Stimulated activated CD4-positive, alpha-beta T cell treated with anti-CD3 and anti-CD28 coated beads, TNF-alpha, amount 100 ng/mL, for 1 hour (primary cell): Measurements from ENCODE around the gene TBX18.

Source experiments
- DNase-seq, 3 donors: peaks; one replicate each; pipeline ENCODE4 v3.0.0-alpha.2; 2020; ENCODE audit warnings: low read depth in 3 of 3, low spot score in 1 of 3

Gene TBX18

GRCh38 chr6:84675651-84676050 is 88.7 kb downstream of the TBX18 start:
- no peak for DNase-seq

DNA sequence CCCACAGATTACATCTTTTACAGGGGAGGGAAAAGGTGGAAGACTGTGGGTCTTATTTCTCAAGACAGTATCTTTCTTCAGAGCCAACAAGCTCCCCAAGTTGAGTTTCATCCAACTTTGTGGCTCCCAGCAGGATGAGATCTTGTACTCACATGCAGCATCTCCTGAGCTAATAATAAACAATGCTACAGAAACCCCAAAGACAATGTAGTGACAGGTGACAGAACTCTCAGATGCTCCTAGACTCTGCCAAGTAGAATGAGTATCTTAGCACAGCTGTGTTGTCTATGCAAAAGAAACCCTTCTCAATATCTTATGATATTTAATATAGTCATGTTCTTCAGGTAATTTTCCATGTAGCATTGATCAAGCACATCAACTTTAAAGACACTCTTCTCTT is 90.0 kb downstream of the TBX18 start:
- no peak for DNase-seq

DNA sequence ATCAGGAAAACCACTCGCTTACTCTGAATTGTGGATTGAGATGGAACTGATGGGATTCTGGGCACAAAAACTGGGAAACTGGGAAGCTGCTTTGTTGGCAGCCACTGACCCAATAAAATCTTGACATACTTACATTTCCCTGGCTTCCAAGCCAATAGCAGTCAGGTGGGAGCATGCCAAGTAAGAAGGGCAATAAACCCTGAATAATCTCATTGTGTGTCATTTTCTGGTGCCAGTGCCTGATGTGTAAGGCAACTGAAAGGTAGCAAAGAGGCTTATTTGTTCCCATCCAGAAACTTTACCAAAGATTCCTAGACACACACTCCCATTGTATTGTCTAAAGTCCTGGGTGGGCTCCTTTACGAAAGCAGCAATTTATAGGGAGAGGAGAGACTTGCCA is 93.2 kb downstream of the TBX18 start:
- no peak for DNase-seq

- DNase-seq = no peak
Observed at GRCh38 chr6:84669945-84670344, 94.5 kb downstream of the TBX18 start.

DNA sequence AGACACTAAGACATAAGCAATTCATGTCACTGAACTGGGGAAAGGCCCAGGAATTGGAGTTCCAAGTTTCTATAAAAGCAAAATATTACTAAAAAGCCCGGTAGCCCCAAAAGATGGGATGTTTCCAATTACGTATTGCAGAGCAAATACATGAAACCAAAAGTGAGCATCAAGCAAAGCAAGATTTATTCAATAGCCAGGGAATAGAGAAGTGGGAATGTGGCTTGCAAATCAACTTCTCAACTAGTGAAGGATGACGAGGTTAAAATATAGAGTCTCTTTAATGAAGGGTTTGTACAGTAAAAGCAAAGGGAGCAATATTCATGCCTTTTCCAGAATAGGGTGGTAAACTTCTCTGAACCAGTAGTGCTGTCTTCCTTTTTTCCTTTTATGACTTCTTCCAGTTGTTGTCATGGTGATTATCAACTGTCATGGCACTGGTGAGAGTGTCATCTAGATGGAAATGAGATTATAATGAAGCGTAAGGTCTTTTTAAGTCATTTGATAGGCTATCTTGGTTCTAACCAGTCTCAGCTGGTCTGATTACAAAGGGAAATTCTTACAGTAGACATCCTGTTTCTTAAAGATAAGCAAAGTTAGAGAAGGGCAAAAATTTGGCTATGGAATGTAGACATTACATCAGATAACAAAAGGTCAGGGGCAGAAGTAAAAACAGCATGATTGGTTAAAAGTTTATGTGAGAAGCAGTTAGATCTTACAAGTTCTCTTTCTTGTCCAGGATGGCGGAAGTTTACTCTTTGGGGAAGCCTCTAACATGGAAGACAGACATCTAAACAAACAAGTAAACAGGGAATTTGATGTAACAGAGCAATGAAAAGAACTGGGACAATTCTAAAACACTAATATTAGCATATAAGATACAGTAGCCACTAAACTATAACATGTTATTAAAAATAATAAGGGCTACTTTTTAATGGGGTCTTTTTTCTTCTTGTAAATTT is 96.9 kb downstream of the TBX18 start:
- no peak for DNase-seq

DNA sequence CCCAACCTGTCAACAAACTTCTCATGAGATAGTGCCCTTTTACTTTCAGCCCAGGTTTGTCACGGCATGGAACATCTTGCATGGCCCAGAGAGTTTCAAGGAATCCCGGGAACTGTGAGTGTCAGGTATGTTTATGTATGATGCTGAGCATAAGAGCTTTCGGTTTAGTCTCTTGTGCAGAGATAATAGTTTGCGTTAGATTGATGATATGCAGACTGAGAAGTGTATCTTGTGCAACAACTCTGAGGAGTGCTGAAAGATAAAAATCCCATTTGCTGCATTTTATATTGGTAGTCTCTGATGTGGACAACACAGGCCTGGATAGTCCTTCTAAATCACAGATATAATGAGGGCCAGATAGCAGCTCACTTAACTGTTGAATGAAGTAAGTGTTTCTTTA is 99.0 kb downstream of the TBX18 start:
- DNase-seq = no peak

DNA sequence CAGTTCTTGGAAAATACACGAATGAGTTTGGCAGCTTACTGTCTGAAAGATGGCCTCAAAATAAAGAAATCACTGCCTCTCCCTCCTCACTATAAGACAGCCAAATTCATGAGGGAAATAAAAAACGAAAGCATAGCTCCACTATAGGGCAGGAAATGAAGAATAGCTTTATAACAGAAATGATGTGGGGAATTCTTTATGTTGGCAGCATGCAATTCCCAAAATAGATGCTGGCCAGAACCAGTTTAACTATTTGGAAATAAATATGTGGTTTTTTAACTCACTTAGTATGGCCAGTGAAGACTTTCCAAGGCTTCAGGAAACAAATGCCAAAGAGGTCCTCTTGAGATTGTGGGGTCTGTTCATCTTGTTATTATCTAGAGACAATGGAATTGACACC is 100.5 kb downstream of the TBX18 start:
- no peak for DNase-seq

- DNase-seq = no peak
Observed at GRCh38 chr6:84657486-84657885, 106.9 kb downstream of the TBX18 start.

GRCh38 chr6:84657025-84657424 is 107.4 kb downstream of the TBX18 start:
- DNase-seq = no peak

- DNase-seq = no peak
Observed at GRCh38 chr6:84653027-84653551, 111.3 kb downstream of the TBX18 start.

DNA sequence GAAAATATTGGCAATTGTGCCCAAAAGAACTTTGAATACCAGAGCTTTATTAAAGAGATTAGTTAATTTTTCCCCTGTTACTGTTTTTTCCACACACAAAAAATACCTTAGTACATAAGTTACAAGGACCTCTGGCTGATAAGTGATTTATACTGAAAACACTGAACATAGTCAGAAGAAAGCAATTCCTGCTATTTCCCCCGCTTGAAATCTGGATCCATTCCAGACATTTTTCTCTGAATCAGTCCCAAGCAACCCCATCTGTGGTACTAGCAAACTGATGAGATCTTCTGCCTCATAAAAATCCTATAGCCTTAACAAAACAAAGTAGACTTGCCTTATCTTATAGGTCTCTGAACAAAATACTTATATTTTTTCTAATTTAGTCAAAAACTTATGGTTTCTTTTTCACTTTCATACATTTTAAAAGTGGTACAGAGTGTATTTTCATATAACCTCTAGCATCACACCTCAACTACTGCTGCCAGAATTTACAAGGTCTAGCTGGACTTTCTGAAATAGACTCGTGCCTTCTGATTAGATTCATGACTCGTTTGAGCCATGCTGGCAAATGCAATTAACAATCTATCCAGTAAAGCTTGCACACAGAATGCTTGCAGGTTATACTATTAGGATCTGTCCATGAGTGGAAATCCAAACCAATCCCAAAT is 111.9 kb downstream of the TBX18 start:
- DNase-seq = no peak

DNA sequence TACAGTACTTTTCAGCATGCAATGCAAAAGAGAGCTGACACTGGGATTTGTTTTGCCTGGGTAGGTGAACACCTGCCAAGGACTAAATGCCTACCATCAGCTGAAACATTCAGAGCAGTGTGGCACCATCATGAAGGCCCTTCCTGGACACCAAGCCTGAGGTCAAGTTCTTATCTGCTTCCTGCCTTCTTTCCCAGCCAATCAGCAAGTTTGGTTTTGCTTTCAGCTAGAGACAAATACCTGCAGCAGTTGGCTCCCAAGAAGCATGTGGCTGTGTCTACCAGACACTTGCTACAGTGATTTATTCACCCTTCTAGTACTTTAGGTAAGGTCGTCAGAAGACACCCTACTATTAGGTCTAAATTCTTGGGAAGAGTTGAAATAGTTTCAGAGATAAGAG is 112.8 kb downstream of the TBX18 start:
- DNase-seq = no peak

- DNase-seq = no peak
Observed at GRCh38 chr6:84648444-84648843, 116.0 kb downstream of the TBX18 start.

DNA sequence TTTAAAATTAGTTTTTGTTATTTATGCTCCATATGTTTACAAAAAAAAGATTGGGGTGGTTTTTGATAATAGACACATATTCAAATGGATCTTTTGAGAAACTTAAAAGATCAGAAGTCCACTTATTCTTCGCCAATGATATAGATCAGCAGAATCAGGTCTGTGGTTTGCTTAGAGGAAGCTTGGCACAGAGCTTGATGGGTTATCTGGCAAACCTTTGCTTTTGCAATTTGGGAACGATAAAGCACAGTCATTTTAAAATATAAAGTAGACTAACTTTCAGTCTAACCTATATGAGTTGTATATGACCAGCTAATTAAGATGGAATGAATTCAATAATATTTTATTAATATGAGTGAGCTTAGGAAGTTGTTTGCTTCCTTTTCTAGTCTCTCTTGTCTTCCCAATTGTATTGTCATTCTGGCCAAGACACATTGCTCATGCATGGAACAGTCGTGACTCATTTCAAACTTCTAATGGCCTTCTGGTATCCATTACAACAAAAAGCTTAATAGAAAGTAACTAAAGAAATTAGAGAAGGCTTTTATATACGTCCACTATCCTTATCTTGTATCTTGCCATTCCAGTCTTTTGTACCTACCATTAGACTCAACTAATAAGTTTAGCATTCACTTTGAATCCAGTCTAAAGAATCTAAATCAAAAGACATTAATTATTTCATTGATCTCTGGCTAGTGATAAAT is 118.7 kb downstream of the TBX18 start:
- no peak for DNase-seq

- DNase-seq = no peak
Observed at GRCh38 chr6:84645000-84645399, 119.4 kb downstream of the TBX18 start.

DNA sequence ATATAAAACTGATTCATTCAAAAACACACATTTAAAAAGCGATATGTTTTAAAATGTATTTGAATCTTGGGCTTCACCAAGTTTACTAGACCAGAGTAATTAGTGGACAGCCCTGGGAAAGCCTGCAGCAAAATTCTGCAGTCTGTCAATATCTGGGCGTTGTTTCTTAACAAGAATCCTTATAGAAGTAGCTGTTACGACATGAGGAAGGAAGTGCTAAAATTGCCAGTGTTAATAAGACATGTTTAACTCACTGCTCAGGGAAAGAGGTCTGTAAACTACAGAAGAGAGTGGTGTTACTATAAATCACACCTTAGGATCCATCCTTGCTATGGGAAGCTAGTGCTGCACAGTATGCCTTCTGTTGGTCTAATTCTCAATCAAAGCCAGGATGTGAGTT is 120.6 kb downstream of the TBX18 start:
- no peak for DNase-seq

DNA sequence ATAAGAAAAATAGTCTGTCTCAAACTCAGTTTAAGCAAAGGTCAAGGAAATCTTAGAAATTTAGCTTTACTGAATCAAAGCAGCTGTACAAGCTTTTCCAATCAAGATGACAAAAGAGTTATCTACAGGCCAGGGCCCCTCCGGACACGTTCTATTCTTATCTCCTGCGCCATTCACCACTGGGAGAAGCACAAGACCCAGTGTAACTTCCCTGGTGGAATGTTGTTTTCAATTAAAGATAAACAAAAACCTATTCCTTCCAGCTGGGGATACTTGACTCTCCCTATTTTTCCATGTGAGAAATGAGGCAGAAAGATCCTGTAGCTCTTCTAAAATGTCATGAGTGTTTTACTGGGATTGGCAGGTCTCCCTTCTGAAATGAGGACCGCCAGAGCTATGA is 123.3 kb downstream of the TBX18 start:
- DNase-seq = no peak

DNA sequence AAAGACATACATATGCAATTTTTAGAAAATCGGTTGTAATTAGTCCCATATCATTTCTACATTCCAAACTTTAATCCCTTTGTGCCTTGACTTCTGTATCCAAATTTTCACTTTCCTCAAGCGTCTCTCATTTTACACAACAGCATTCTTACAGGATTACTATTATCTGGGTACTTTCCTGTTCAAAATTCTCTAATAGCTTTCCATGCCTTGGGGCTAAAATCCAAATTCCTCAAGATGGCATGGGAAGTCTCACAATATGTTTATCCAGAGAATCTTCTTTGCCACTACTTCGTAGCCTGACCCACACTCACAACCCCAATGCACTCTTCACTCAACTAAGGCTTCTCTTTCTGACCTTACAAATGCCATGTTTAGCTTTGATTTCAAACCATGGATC is 125.0 kb downstream of the TBX18 start:
- DNase-seq = no peak

GRCh38 chr6:84638286-84638685 is 126.1 kb downstream of the TBX18 start:
- no peak for DNase-seq
